WTC11 (cell line): ENCODE results near the gene MVP. TPM values are rescaled to one million over a fixed set of nuclear protein-coding genes. Genes with fewer than 3 reads are reported as not detected.
A peak's percentile ranks its signal among the peaks of the same experiment; 100 is the strongest.

Experiments used
- ATAC-seq: fragments of 200-7000 bp; cut with Tn5 transposase; 2 replicates; pipeline ENCODE4 v1.10.0; 2021; ENCODE audit warnings: mild to moderate bottlenecking, moderate library complexity
- CTCF ChIA-PET: fragments of 300-600 bp; sonication (Branson Sonifier 250); formaldehyde crosslinking; loops from one replicate; lab custom pipeline; 2021; ENCODE audit warnings: antibody characterized with exemption; lab: Charles Lee
- POLR2A ChIA-PET: fragments of 350-600 bp; sonication (Branson Sonifier 250); formaldehyde crosslinking; loops from one replicate; lab custom pipeline; 2021; ENCODE audit warnings: antibody characterized with exemption; lab: Charles Lee
- DNase-seq: peaks from one replicate; pipeline ENCODE4 v3.0.0; 2021; ENCODE audit warnings: low spot score
- H3K27ac Mint-ChIP-seq: 2 replicates; pipeline ENCODE4 v1.8.0; 2021; ENCODE audit warnings: mixed read lengths
- H3K27me3 Mint-ChIP-seq: 2 replicates; pipeline ENCODE4 v1.8.0; 2021; ENCODE audit warnings: low read depth, mild to moderate bottlenecking, moderate library complexity, mixed read lengths
- H3K36me3 Mint-ChIP-seq: 2 replicates; pipeline ENCODE4 v1.8.0; 2021; ENCODE audit warnings: mixed read lengths
- H3K4me1 Mint-ChIP-seq: 2 replicates; pipeline ENCODE4 v1.8.0; 2022; ENCODE audit warnings: mixed read lengths
- H3K4me3 Mint-ChIP-seq: 2 replicates; pipeline ENCODE4 v1.8.0; 2021; ENCODE audit warnings: mild to moderate bottlenecking, moderate library complexity, mixed read lengths
- H3K9me3 Mint-ChIP-seq: 2 replicates; pipeline ENCODE4 v1.8.0; 2021; ENCODE audit warnings: mixed read lengths
- ARID4B ChIP-seq: sonication (generic); formaldehyde crosslinking; IDR thresholded peaks from 2 replicates; pipeline ENCODE4 v1.8.0; 2023; ENCODE audit warnings: missing genetic modification reagents, mild to moderate bottlenecking, borderline replicate concordance
- CDX4 ChIP-seq: fragments of 250-450 bp; sonication (Bioruptor Pico); IDR thresholded peaks from 2 replicates; pipeline ENCODE4 v1.9.0; 2021; ENCODE audit warnings: moderate library complexity, mild to moderate bottlenecking, inconsistent platforms, borderline replicate concordance
- CREM ChIP-seq: sonication (generic); formaldehyde crosslinking; IDR thresholded peaks from 2 replicates; pipeline ENCODE4 v1.8.1; 2022; ENCODE audit warnings: mild to moderate bottlenecking, missing genetic modification reagents, moderate library complexity
- GRHL2 ChIP-seq: fragments of 250-450 bp; sonication (Bioruptor Pico); IDR thresholded peaks from 2 replicates; pipeline ENCODE4 v1.8.0; 2022; ENCODE audit warnings: mild to moderate bottlenecking, moderate library complexity; ENCODE audit not compliant: insufficient replicate concordance, severe bottlenecking
- NR2C2 ChIP-seq: sonication (generic); formaldehyde crosslinking; IDR thresholded peaks from 2 replicates; pipeline ENCODE4 v1.8.0; 2022; ENCODE audit warnings: mild to moderate bottlenecking, missing genetic modification reagents
- OVOL2 ChIP-seq: fragments of 250-450 bp; sonication (Bioruptor Pico); IDR thresholded peaks from 2 replicates; pipeline ENCODE4 v1.9.0; 2021; ENCODE audit warnings: mild to moderate bottlenecking, borderline replicate concordance
- PRDM15 ChIP-seq: sonication (generic); formaldehyde crosslinking; IDR thresholded peaks from 2 replicates; pipeline ENCODE4 v1.8.0; 2022; ENCODE audit warnings: missing genetic modification reagents
- PRRX2 ChIP-seq: fragments of 250-450 bp; sonication (Bioruptor Pico); IDR thresholded peaks from 2 replicates; pipeline ENCODE4 v1.8.0; 2021; ENCODE audit warnings: mild to moderate bottlenecking
- ZNF416 ChIP-seq: fragments of 250-450 bp; sonication (Bioruptor Pico); IDR thresholded peaks from 2 replicates; pipeline ENCODE4 v1.9.0; 2021; ENCODE audit warnings: mild to moderate bottlenecking, inconsistent platforms
- total RNA-seq: library from RNA; stranded (reverse); gene quantifications from 3 replicates; pipeline ENCODE4 v1.2.3, GENCODE V29; 2021
- TF ChIP-seq, protein P1 (sequence below): sonication (generic); formaldehyde crosslinking; IDR thresholded peaks from 2 replicates; pipeline ENCODE4 v1.8.1; 2023; ENCODE audit warnings: mild to moderate bottlenecking, missing genetic modification reagents, moderate library complexity
- TF ChIP-seq, protein P2 (sequence below): sonication (generic); formaldehyde crosslinking; IDR thresholded peaks from 2 replicates; pipeline ENCODE4 v1.8.1; 2022; ENCODE audit warnings: low read depth, mild to moderate bottlenecking, moderate library complexity, missing genetic modification reagents, borderline replicate concordance
- TF ChIP-seq, protein P3 (sequence below): fragments of 250-450 bp; sonication (Bioruptor Pico); IDR thresholded peaks from 2 replicates; pipeline ENCODE4 v1.9.0; 2021; ENCODE audit warnings: mild to moderate bottlenecking

MVP gene
- total RNA-seq, 1 experiment from 2014 or later: 10.8 TPM

DNA sequence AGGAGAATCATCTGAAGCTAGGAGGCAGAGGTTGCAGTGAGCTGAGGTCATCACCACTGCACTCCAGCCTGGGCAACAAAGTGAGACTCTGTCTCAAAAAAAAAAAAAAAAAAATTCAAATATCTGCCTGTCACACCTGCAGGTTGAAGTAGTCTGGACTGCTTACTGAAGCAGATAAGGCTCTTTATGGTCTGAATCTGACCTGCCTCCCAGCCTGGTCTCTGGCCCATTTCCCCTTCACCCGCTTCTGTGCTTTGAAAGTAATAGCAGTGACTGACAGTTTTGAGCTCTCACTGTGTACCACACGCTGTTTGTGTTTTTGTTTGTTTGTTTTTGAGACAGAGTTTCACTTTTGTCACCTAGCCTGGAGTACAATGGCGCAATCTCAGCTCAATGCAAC is 73.3 kb downstream of the MVP start:
- no peaks in the 10 kb centered on the region for H3K27me3 Mint-ChIP-seq
- no peak for ATAC-seq
- TF ChIP-seq PRRX2 (CRISPR knock-in tag) (no peak), CDX4 (CRISPR knock-in tag) (no peak), PRDM15 (CRISPR knock-in tag) (no peak)
- peaks cover 26% of the 10 kb centered on the region for H3K4me1 Mint-ChIP-seq
- peaks cover 11% of the 10 kb centered on the region; the same call in 1 of the 2 replicates for H3K36me3 Mint-ChIP-seq
- no peak for DNase-seq
- no peak overlapping the region for H3K27ac Mint-ChIP-seq
- no peaks in the 10 kb centered on the region for H3K9me3 Mint-ChIP-seq
- H3K4me3 Mint-ChIP-seq: no peak overlapping the region
- ChIA-PET CTCF (interaction anchor here (0.6 kb wide), 1 partner anchor 45 kb away, joined by 5 read pairs; no protein-coding TSS in a partner anchor), POLR2A (no interaction called here)

GRCh38 chr16:29894352-29894751 is 74.1 kb downstream of the MVP start:
- no peaks in the 10 kb centered on the region for H3K9me3 Mint-ChIP-seq
- H3K27me3 Mint-ChIP-seq: no peaks in the 10 kb centered on the region
- no peak for DNase-seq
- TF ChIP-seq, protein P1, sequence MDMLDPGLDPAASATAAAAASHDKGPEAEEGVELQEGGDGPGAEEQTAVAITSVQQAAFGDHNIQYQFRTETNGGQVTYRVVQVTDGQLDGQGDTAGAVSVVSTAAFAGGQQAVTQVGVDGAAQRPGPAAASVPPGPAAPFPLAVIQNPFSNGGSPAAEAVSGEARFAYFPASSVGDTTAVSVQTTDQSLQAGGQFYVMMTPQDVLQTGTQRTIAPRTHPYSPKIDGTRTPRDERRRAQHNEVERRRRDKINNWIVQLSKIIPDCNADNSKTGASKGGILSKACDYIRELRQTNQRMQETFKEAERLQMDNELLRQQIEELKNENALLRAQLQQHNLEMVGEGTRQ (CRISPR knock-in tag): no peak
- TF ChIP-seq, protein P2, sequence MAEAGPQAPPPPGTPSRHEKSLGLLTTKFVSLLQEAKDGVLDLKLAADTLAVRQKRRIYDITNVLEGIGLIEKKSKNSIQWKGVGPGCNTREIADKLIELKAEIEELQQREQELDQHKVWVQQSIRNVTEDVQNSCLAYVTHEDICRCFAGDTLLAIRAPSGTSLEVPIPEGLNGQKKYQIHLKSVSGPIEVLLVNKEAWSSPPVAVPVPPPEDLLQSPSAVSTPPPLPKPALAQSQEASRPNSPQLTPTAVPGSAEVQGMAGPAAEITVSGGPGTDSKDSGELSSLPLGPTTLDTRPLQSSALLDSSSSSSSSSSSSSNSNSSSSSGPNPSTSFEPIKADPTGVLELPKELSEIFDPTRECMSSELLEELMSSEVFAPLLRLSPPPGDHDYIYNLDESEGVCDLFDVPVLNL (CRISPR knock-in tag): no peak
- TF ChIP-seq CREM (no peak), NR2C2 (CRISPR knock-in tag) (no peak), ZNF416 (CRISPR knock-in tag) (no peak), ARID4B (CRISPR knock-in tag) (no peak), OVOL2 (CRISPR knock-in tag) (no peak), GRHL2 (CRISPR knock-in tag) (no peak)
- TF ChIP-seq, protein P3, sequence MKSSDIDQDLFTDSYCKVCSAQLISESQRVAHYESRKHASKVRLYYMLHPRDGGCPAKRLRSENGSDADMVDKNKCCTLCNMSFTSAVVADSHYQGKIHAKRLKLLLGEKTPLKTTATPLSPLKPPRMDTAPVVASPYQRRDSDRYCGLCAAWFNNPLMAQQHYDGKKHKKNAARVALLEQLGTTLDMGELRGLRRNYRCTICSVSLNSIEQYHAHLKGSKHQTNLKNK (CRISPR knock-in tag): no peak
- H3K36me3 Mint-ChIP-seq: peaks cover 11% of the 10 kb centered on the region; the same call in 1 of the 2 replicates
- H3K4me3 Mint-ChIP-seq: no peak overlapping the region
- ChIA-PET CTCF (interaction anchor here (0.5 to 1.2 kb wide), 2 partner anchors 46 to 118 kb away, joined by 3 to 5 read pairs; no protein-coding TSS in a partner anchor), POLR2A (no interaction called here)
- H3K27ac Mint-ChIP-seq: peak overlapping the region; percentile 49; the same call in 1 of the 2 replicates
- ATAC-seq: no peak
- peaks cover 31% of the 10 kb centered on the region for H3K4me1 Mint-ChIP-seq
